H1 (cell line): ENCODE results near the gene IGSF9. TPM values are rescaled to one million over a fixed set of nuclear protein-coding genes. Genes with fewer than 3 reads are reported as not detected.

Source experiments
- CTCF ChIA-PET: fragments of 300-600 bp; sonication (Branson Sonifier 250); formaldehyde crosslinking; loops from one replicate; lab custom pipeline; 2021; ENCODE audit not compliant: partially characterized antibody; lab: Charles Lee
- POLR2A ChIA-PET: fragments of 300-600 bp; sonication (Branson Sonifier 250); formaldehyde crosslinking; loops from one replicate; lab custom pipeline; 2021; ENCODE audit warnings: inconsistent platforms; ENCODE audit not compliant: partially characterized antibody; lab: Charles Lee
- DNase-seq, 2 experiments: peaks; one replicate each; pipeline versions ENCODE4 v3.0.0 to v3.0.0-alpha.2; 2010 to 2022; ENCODE audit warnings: low spot score in 2 of 2, low read depth in 1 of 2, mixed read lengths in 1 of 2
- FAIRE-seq: peaks from 2 replicates; lab custom pipeline; 2011; peaks lifted over from hg19 to GRCh38; lab: Jason Lieb, UNC
- H2AFZ ChIP-seq: 2 replicates; pipeline ENCODE4 v1.8.1; 2012; ENCODE audit warnings: low read length, inconsistent platforms
- H2AK5ac ChIP-seq: 2 replicates; pipeline ENCODE4 v1.6.1; 2013; ENCODE audit warnings: low read depth, low read length
- H2BK120ac ChIP-seq: replicated peaks from 2 replicates; pipeline ENCODE3; 2013; ENCODE audit warnings: low read depth, low read length, inconsistent platforms
- H2BK12ac ChIP-seq: 2 replicates; pipeline ENCODE4 v1.6.1; 2013; ENCODE audit warnings: low read depth, low read length
- H2BK15ac ChIP-seq: 2 replicates; pipeline ENCODE4 v1.6.1; 2013; ENCODE audit warnings: low read length
- H2BK20ac ChIP-seq: 2 replicates; pipeline ENCODE4 v1.6.1; 2013; ENCODE audit warnings: low read length
- H2BK5ac ChIP-seq: 2 replicates; pipeline ENCODE4 v1.6.1; 2013; ENCODE audit warnings: low read depth, low read length
- H3K14ac ChIP-seq: 2 replicates; pipeline ENCODE4 v1.6.1; 2013; ENCODE audit warnings: inconsistent platforms; ENCODE audit not compliant: insufficient read length
- H3K18ac ChIP-seq: 2 replicates; pipeline ENCODE4 v1.6.1; 2013; ENCODE audit warnings: low read length; ENCODE audit errors: extremely low read depth
- H3K23ac ChIP-seq: 2 replicates; pipeline ENCODE4 v1.6.1; 2013; ENCODE audit warnings: inconsistent platforms; ENCODE audit not compliant: insufficient read length
- H3K23me2 ChIP-seq: 2 replicates; pipeline ENCODE4 v1.6.1; 2013; ENCODE audit warnings: low read depth, low read length
- H3K27ac ChIP-seq: 2 replicates; pipeline ENCODE4 v1.6.1; 2011; ENCODE audit warnings: low read depth, low read length, inconsistent platforms
- H3K27me3 ChIP-seq, 4 experiments: replicated peaks in 1 of 4; 1 replicate in 1 of 4; 2 replicates in 3 of 4; pipeline versions ENCODE4 v1.6.1 to v1.8.1; 2011 to 2013; ENCODE audit warnings: low read length in 3 of 4, mild to moderate bottlenecking in 3 of 4, inconsistent platforms in 2 of 4, mixed read lengths in 2 of 4, moderate library complexity in 1 of 4; ENCODE audit not compliant: control insufficient read depth in 3 of 4, insufficient read depth in 3 of 4; ENCODE audit errors: extremely low read depth in 1 of 4
- H3K36me3 ChIP-seq, 4 experiments: 2 replicates each; pipeline versions ENCODE4 v1.6.1 to v1.8.1; 2011 to 2013; ENCODE audit warnings: mild to moderate bottlenecking in 4 of 4, low read length in 3 of 4, moderate library complexity in 2 of 4, control low read depth in 1 of 4, inconsistent platforms in 1 of 4; ENCODE audit not compliant: insufficient read depth in 4 of 4, control insufficient read depth in 2 of 4
- H3K4ac ChIP-seq: replicated peaks from 2 replicates; pipeline ENCODE3; 2013; ENCODE audit warnings: low read length, low read depth, mixed read lengths, inconsistent platforms; ENCODE audit not compliant: insufficient read length
- H3K4me1 ChIP-seq, 4 experiments: replicated peaks in 1 of 4; 1 replicate in 1 of 4; 2 replicates in 3 of 4; pipeline versions ENCODE4 v1.6.1 to v1.8.1; 2011 to 2013; ENCODE audit warnings: low read length in 3 of 4, inconsistent platforms in 2 of 4, mixed read lengths in 1 of 4; ENCODE audit not compliant: insufficient read depth in 4 of 4, control insufficient read depth in 3 of 4
- H3K4me2 ChIP-seq, 2 experiments: 2 replicates each; pipeline versions ENCODE4 v1.6.1 to v1.8.1; 2011 to 2013; ENCODE audit warnings: low read depth in 2 of 2, low read length in 2 of 2, control low read depth in 1 of 2, inconsistent platforms in 1 of 2, mild to moderate bottlenecking in 1 of 2; ENCODE audit not compliant: insufficient read depth in 1 of 2
- H3K4me3 ChIP-seq, 4 experiments: fragments of 200-600, 300-600 bp in 1 of 4; sonication (generic), shearing (Covaris generic), sonication (Bioruptor Twin) in 1 of 4; 2 replicates each; pipeline versions ENCODE4 v1.5.1 to v1.8.1; 2011 to 2016; ENCODE audit warnings: low read length in 4 of 4, low read depth in 3 of 4, control low read depth in 2 of 4, inconsistent platforms in 2 of 4, mild to moderate bottlenecking in 2 of 4, mixed read lengths in 1 of 4, moderate library complexity in 1 of 4; ENCODE audit not compliant: insufficient read depth in 2 of 4; ENCODE audit errors: extremely low read depth in 1 of 4
- H3K56ac ChIP-seq: replicated peaks from 2 replicates; pipeline ENCODE3; 2013; ENCODE audit warnings: low read depth, mild to moderate bottlenecking, mixed read lengths, low read length, inconsistent platforms; ENCODE audit not compliant: insufficient read length
- H3K79me1 ChIP-seq: 2 replicates; pipeline ENCODE4 v1.6.1; 2013; ENCODE audit warnings: low read depth, low read length, control low read depth
- H3K79me2 ChIP-seq, 2 experiments: 2 replicates each; pipeline versions ENCODE4 v1.6.1 to v1.8.1; 2012 to 2013; ENCODE audit warnings: low read length in 2 of 2, mild to moderate bottlenecking in 2 of 2, inconsistent platforms in 1 of 2; ENCODE audit not compliant: insufficient read depth in 2 of 2, control insufficient read depth in 1 of 2
- H3K9ac ChIP-seq, 4 experiments: replicated peaks in 1 of 4; 1 replicate in 1 of 4; 2 replicates in 3 of 4; pipeline versions ENCODE4 v1.6.1 to v1.8.1; 2011 to 2013; ENCODE audit warnings: low read depth in 3 of 4, low read length in 3 of 4, control low read depth in 2 of 4, mild to moderate bottlenecking in 2 of 4, moderate library complexity in 2 of 4, inconsistent platforms in 1 of 4; ENCODE audit errors: extremely low read depth in 1 of 4
- H3K9me3 ChIP-seq, 2 experiments: 2 replicates each; pipeline versions ENCODE4 v1.6.1 to v1.8.1; 2012 to 2013; ENCODE audit warnings: mild to moderate bottlenecking in 2 of 2, moderate library complexity in 2 of 2, control low read depth in 1 of 2, inconsistent platforms in 1 of 2, low read depth in 1 of 2, low read length in 1 of 2, mixed read lengths in 1 of 2; ENCODE audit not compliant: insufficient read depth in 2 of 2
- H4K20me1 ChIP-seq, 2 experiments: replicated peaks in 1 of 2; 2 replicates each; pipeline versions ENCODE3 to v1.8.1; 2011 to 2013; ENCODE audit warnings: inconsistent platforms in 2 of 2, low read length in 2 of 2, mild to moderate bottlenecking in 1 of 2; ENCODE audit not compliant: insufficient read depth in 2 of 2, control insufficient read depth in 1 of 2
- H4K5ac ChIP-seq: 2 replicates; pipeline ENCODE4 v1.6.1; 2013; ENCODE audit warnings: low read length, low read depth, mixed read lengths, inconsistent platforms; ENCODE audit not compliant: insufficient read length
- H4K8ac ChIP-seq: 2 replicates; pipeline ENCODE4 v1.8.0; 2013; ENCODE audit warnings: mild to moderate bottlenecking, moderate library complexity, low read length, inconsistent platforms; ENCODE audit not compliant: insufficient read depth; ENCODE audit errors: extremely low read depth
- H4K91ac ChIP-seq: replicated peaks from 2 replicates; pipeline ENCODE3; 2013; ENCODE audit warnings: low read length, mixed read lengths, inconsistent platforms; ENCODE audit not compliant: insufficient read length
- WGBS, 2 experiments: shearing (Covaris generic) in 1 of 2; methylation state at CpG; one replicate each; pipeline versions ENCODE4 v1.1.6 to v1.1.7; 2013 to 2015; ENCODE audit warnings: low lambda C conversion rate in 2 of 2, mixed read lengths in 2 of 2, inconsistent platforms in 1 of 2, low coverage in 1 of 2, missing lambda C conversion rate in 1 of 2; ENCODE audit not compliant: insufficient replicate concordance in 2 of 2, insufficient coverage in 1 of 2, insufficient read length in 1 of 2; ENCODE audit errors: extremely low coverage in 1 of 2, missing lambda C conversion rate in 1 of 2; 5-methylcytosine and 5-hydroxymethylcytosine counted together
- polyA plus RNA-seq, 7 experiments: library from polyadenylated mRNA; depleted of rRNA in 3 of 7; stranded (reverse) in 5 of 7; unstranded in 2 of 7; fragments of >200 nt in 5 of 7; fragments of 200-250 nt in 2 of 7; gene quantifications; 1 replicate in 5 of 7; 2 replicates in 1 of 7; 4 replicates in 1 of 7; pipeline versions ENCODE4 v1.2.1 to v1.2.3, GENCODE V29; 2011 to 2013; ENCODE audit warnings: missing spikeins in 2 of 7, mixed read lengths in 2 of 7
- total RNA-seq: library from RNA; stranded (reverse); fragmentation: NEBNext Ultra II Directional; extraction: Animal tissue kit (Norgen Biotek cat#: 25700); gene quantifications from 2 replicates; pipeline ENCODE4 v1.2.1, GENCODE V29; 2021

IGSF9 gene
- total and polyA plus RNA-seq, 2 of the 8 experiments (the other 6 are each of a cell fraction or from before 2014, with no cell fraction given), result 10.9 to 28.1 TPM

GRCh38 chr1:159906960-159907359, 38.5 kb downstream of the IGSF9 start:
- Histone ChIP-seq H3K4ac (no peak overlapping the region), H3K36me3 (no peaks in the 10 kb centered on the region), H3K4me2 (no peak overlapping the region), H3K23me2 (no peaks in the 10 kb centered on the region), H4K8ac (no peak overlapping the region), H3K79me2 (no peaks in the 10 kb centered on the region), H3K18ac (no peak overlapping the region), H3K4me3 (no peak overlapping the region), H2BK5ac (no peak overlapping the region), H4K20me1 (no peaks in the 10 kb centered on the region), H3K9ac (no peak overlapping the region), H2BK12ac (no peak overlapping the region), H2AFZ (no peak overlapping the region), H3K79me1 (no peaks in the 10 kb centered on the region), H3K27ac (no peak overlapping the region), H3K27me3 (no peaks in the 10 kb centered on the region; a peak in 1 of 7 replicates), H2BK15ac (no peak overlapping the region), H3K23ac (no peak overlapping the region), H3K9me3 (no peaks in the 10 kb centered on the region), H2BK120ac (no peak overlapping the region), H3K56ac (no peak overlapping the region), H3K14ac (no peak overlapping the region), H4K91ac (no peak overlapping the region), H3K4me1 (peaks cover 3 to 17% (median 12%) of the 10 kb centered on the region in 4 experiments), H2AK5ac (no peak overlapping the region), H2BK20ac (no peak overlapping the region), H4K5ac (no peak overlapping the region)
- ChIA-PET POLR2A (no interaction called here), CTCF (interaction anchor here (0.8 to 1.6 kb wide), 6 partner anchors 12 to 99 kb away, joined by 3 to 4 read pairs (median 3); partner anchors contain the start of gene TAGLN2)
- FAIRE-seq (no peak), DNase-seq (no peak)
- WGBS, 2 experiments, result 82% methylated on average over 1 of the region's 1 CpG; no CpG with 5 or more reads in 1 of the 2 experiments
